HUDEP-2 (cell line): ENCODE results near the gene AVL9.
A peak's percentile ranks its signal among the peaks of the same experiment; 100 is the strongest.

Source experiments
- DNase-seq, 76 experiments: peaks; one replicate each; lab custom pipeline; 2025; ENCODE audit not compliant: unreplicated experiment in 76 of 76; lab: John Stamatoyannopoulos, UW

AVL9 gene

GRCh38 chr7:32532716-32533115, 37.4 kb downstream of the AVL9 start:
- DNase-seq, result no peak

DNA sequence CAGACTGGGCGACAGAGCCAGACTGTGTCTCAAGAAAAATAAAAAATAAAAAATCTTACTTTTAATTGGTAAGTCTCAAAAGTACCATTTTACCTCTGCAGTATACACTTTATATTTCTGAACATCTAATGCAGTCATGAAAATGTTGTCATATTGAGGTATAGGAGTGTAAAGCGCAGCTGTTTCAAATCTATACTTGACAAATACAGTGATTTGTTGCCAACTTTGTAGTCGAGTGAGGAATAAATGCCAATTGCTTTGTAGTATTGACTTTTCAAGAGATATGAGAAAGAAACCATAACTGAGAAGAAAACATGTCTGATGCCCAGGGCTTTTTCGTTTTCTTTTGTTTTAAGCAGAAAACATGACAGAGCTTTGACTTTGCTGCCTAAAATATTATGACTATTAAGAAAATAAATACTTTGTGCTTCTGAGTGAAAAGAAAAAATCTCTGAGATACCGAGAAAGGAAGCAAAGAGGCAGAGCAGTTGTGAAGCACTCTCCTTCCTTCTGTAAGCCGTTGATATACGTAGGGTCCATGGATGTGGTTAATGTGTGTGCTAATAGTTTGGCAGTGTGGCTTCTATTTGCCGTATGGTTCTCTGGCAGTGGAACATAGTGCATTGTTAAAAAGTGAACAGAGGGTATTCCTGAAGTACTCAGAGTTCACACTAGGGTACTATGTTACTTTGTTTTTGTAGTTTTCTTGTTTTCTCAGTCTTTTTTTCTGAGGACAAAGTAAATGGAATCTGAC, 38.2 kb downstream of the AVL9 start:
- no peak for DNase-seq

GRCh38 chr7:32535162-32535702, 39.9 kb downstream of the AVL9 start:
- no peak for DNase-seq

GRCh38 chr7:32536016-32536415, 40.7 kb downstream of the AVL9 start:
- no peak for DNase-seq

DNA sequence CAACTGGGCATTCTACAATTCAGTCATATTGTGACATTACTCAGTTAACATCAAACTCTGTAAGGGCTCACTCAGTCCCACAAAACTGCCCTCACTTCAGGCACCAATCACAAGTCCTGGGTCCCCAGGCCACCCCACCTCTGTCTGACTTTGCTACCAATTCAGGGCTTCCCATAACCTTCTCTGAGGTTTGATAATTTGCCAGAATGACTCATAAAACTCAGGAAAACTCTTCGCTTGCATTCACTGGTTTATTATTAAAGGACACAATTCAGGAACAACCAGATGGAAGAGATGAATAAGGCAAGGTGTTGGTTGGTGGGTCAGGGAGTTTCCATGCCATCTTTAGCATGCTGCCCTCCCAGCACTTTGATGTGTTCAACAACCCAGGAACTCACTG, 41.3 kb downstream of the AVL9 start:
- no peak for DNase-seq

- no peak for DNase-seq
These were observed 42.5 kb downstream of the AVL9 start for GRCh38 chr7:32537760-32538159.

DNA sequence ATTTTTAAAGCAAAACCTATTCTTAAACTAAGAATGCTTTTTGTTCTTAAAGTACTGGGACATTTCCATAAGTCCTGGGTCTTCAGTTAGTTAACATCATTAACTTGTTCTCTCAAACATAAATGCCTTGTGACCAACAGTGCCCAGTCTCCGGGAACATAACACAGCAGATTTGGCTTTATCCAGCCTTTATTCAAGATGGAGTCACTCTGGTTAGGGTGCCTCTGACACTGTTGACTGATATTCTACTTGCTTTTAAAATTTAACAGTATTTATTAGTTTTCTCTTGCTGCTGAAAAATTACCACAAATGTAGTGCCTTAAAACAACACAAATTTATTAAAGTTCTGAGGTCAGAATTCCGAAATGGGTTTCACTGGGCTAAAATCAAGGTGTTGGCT, 44.1 kb downstream of the AVL9 start:
- no peak for DNase-seq

GRCh38 chr7:32539919-32540531, 44.7 kb downstream of the AVL9 start:
- DNase-seq, result peak in 9 of 76 experiments; percentile 3 to 39 (median 17)

- no peak for DNase-seq
These were observed 47.3 kb downstream of the AVL9 start for GRCh38 chr7:32542595-32542994.

DNA sequence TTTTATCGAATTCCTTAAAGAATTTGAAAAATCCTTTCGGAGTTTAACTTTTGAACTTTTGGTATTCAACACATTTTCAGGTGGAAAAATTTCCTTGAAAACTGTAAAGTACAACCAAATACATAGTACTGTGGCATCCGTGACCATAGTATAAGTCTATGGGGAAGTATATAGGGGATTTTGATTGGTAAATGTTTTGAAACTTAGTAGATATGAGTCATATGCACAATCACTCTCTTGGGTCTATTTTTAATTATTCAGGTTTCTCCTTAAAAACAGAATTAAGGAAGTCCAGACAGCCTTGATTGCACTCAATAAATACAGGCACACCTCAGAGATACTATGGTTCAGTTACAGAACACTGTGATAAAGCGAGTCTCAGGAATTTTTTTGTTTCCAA, 64.2 kb downstream of the AVL9 start:
- no peak for DNase-seq

DNA sequence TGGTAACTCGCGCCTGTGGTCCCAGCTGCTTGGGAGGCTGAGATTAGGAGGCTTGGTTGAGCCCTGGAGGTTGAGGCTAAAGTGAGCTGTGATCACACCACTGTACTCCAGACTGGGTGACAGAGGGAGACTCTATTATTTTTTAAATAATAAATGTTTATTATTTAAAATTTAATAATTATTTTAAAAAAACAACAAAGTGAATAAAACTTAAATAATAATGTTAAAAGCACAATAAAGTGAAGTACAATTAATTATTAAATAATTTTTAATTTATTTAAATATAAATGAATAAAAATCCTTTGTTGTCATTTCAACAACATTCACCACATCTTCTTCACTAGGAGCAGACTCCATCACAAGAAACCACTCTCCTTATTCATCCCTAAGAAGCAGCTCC, 64.8 kb downstream of the AVL9 start:
- no peak for DNase-seq

DNA sequence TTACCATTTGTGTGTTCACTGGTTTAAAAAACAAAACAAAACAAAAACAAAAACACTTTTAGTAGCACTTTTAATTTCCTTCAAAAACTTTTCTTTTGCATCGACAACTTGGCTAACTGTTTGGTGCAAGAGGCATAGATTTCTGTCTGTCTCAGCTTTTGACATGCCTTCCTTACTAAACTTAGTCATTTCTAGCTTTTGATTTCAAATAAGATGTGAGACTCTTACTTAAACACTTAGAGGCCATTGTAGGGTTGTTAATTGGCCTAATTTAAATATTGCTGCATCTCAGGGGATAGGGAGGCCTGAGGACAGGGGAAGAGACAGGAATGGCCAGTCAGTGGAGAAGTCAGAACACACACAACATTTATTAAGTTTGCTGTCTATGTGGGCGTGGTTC, 66.3 kb downstream of the AVL9 start:
- DNase-seq, result no peak

GRCh38 chr7:32564542-32564941, 69.3 kb downstream of the AVL9 start:
- no peak for DNase-seq

DNA sequence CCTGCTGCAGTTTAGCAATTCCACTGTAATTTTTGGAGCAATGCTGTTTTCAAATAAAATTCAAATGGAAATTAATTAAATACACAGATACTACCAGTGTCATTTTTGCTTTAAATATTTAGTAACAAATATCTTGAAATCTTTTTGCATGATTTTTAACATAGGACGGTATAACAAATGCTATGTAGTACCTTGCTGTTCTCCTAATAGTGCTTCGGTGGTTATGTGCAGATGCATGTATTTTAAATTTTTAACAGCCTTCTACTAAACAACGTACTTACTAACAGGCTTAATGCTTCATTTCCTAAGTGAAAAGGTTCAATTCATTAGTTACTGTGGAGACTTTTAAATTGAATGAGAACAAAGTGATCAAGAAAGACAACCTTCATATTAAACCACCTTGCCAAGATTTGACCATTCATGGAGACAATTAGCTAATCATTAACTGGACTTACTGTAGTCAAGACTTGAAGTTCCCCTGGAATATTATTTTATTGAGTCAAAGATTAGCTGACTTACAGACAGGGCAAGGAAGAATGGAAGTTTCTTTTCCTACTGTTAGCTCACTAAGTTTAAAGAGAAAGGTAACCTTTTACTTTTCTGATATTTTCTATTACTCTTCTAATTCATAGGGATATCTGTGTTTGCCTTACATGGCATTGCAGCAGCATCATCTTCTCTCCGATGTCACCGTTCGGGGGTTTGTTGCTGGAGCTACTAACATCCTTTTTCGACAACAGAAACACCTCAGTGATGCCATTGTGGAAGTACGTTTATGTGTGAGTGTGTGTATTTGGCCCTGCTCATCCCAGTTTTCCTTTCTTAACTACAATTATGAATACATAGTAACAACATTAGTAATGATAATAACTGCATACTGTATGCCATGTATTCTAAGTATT, 74.3 kb downstream of the AVL9 start:
- no peak for DNase-seq

GRCh38 chr7:32573110-32573687, 77.9 kb downstream of the AVL9 start:
- DNase-seq, result no peak

- DNase-seq, result no peak
These were observed 79.3 kb downstream of the AVL9 start for GRCh38 chr7:32574626-32575025.

DNA sequence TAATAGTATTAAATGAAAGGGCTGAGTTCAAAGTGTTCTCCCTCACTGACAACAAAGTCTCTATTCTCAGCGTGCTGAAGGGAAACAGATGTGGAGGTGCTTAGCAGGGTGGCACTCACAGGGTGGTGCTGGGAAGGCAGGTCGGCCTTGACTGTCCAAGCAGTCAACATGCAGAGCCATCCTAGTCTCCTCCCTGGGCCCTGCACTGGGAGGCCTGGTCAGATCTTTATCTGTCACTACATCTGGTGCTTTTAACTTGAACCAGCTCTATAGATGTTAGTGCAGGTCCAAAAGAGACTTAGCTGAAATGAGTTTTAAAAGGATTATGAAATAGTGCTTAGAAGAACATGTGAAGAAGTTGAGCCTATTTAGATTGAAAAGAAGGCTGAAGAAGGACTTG, 82.1 kb downstream of the AVL9 start:
- DNase-seq, result no peak

GRCh38 chr7:32579776-32580175, 84.5 kb downstream of the AVL9 start:
- no peak for DNase-seq

GRCh38 chr7:32580646-32581045, 85.4 kb downstream of the AVL9 start:
- no peak for DNase-seq

- DNase-seq, result no peak
These were observed 86.7 kb downstream of the AVL9 start for GRCh38 chr7:32582036-32582435.

DNA sequence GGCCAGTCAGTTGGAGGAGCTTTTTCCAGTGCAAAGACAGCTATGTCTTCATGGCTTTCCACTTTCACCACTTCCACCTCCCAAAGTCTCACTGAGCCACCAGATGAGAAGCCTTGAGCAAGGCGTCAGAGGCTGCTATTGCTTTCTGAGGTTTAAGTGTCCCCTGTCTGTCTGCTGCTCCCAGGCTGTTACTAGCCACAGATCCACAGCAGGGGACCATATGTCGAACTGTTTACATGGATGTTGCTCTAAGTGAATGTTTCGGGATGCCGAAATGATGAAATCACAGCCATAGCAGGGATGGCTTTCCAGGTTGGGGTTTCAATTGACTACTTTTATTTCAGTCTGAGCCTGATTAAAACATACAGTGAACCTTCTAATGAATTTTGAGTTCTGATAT, 88.5 kb downstream of the AVL9 start:
- DNase-seq, result no peak
